Hippocampal formation (tissue), 2 donors: ENCODE results near the gene NBEAL2.
A peak's percentile ranks its signal among the peaks of the same experiment; 100 is the strongest.

Source experiments
- DNase-seq, 2 donors: peaks; one replicate each; lab custom pipeline; 2025; lab: John Stamatoyannopoulos, UW

Gene NBEAL2, protein sequence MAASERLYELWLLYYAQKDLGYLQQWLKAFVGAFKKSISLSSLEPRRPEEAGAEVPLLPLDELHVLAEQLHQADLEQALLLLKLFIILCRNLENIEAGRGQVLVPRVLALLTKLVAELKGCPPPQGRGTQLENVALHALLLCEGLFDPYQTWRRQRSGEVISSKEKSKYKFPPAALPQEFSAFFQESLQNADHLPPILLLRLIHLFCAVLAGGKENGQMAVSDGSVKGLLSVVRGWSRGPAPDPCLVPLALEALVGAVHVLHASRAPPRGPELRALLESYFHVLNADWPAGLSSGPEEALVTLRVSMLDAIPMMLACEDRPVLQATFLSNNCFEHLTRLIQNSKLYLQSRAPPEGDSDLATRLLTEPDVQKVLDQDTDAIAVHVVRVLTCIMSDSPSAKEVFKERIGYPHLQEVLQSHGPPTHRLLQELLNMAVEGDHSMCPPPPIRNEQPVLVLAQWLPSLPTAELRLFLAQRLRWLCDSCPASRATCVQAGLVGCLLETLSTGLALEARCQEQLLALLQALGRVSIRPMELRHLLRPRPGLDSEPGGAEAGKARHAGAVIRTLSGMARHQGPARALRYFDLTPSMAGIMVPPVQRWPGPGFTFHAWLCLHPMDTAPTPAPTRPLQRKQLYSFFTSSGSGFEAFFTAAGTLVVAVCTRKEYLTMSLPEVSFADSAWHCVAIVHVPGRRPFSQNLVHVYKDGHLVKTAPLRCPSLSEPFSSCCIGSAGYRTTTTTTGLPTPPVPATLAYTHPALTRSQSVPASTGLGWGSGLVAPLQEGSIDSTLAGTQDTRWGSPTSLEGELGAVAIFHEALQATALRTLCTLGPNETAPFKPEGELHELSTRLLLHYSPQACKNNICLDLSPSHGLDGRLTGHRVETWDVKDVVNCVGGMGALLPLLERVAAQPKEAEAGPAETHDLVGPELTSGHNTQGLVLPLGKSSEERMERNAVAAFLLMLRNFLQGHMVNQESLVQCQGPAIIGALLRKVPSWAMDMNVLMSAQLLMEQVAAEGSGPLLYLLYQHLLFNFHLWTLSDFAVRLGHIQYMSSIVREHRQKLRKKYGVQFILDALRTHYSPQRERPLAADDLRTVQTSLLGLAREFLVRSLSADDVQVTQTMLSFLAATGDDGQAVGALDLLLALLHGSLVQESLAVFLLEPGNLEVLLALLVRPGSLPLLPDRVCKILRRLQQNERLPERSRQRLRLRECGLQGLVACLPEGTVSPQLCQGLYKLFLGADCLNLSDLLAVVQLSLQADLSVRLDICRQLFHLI (N-terminal part only)

DNA sequence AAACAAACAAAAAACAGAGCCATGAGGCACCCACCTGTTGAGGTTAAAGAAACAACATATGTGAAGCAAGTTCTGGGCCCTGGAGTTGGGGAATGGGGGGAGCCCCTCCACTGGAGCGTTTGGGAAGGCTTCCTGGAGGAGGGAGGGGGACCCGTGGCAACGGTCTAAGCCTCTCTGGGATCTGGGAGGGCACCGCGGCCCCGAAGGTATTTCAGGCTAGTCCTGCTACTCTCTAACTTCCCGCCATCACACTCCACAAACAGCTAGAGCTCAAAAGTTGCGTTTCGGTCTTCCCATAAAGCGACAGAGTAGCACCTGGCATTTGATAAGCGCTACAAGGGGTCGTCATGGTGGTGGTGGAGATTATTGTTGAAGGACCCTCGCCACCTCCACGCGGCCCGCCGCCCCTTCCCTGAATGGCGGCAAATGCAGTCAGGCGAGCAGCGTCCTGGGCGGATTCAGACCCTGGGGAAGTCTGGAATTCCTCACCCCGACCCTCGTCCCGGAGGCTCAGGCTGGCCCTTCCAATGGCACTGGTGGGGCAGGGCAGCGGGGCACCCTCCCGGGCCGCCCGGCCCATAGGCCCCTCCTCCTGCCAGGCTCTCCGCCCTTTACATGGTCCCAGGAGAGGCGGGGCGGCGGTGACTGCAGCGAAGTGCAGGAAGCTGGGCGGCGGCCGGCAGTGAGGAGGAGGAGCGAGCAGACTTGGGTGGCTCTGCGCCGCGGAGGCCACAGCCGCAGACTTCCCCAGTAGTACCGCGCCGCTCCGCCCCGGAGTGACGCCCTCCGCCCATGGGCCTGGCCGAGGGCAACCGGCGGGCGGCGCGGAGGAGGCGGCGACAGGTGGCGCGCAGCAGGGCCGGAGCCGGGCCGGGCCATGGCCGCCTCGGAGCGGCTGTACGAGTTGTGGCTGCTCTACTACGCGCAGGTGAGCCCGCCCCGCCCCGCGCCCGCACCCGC, at the start of gene NBEAL2:
NBEAL2 (plus strand) TSS at position 682 of the 960 bp plus-strand sequence; CDS start at position 878, 196 bp downstream.
- peak; percentile 63 to 74 for DNase-seq

DNA sequence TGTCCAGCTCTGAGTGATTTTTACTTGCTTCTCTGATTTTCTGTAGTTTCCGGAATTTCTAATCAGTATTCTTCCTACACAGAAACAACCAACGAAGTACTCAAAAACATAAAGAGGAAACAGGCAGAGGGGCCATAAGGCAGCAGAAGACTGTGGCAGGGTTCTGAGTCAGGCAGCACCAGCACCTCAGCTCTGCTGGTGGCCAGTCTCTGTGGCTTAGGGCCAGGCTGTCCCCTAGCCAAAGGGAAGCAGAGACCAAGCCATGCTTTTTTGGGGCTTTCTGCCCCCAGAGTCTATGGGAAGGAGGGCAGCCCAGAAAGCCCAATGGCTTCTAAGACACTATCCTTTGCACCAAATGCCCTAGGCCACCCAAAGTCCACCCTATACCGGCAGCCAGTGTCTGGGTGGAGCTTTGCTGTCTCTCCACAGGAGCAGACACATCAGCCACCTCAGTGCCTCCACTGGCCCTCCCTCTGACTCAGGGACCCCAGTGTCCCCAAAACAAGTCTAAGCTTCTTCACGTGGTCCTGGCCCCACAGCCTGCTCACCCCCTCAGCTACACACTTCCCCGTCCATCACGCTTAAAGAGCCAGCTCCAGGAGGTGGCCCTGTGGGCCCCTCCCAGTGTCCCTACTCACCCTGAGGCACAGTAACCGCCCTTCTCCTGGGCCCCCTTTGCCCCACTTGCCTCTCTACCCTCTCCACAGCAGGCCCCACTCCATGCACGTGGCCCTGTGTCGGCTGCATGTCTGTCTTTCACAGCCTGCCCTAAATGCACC, 49.1 kb upstream of the NBEAL2 start:
- peak in 1 of 2 donors; percentile 20 for DNase-seq

DNA sequence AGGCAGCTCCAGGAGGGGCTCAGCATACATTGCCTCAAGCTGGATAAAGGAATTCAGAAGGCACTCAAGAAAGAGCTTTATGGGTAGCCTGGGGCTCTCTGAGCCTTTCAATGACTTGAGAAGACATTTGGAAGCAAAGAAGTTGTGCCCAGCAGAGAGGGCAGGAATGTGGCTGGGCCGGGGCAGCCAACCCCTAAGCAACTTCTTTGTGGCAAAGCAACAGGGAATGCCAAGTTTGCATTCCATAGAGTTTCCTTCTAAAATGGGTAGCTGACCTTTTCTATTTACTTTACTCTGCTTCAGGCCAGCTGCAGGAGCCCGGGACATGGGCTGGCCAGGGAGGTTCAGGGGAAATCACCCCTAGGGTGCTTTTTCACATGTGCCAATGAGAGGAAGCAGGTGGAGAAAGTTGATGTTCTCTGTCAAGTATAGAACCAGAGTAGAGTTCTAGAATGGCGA, 48.5 kb upstream of the NBEAL2 start:
- no peak for DNase-seq

DNA sequence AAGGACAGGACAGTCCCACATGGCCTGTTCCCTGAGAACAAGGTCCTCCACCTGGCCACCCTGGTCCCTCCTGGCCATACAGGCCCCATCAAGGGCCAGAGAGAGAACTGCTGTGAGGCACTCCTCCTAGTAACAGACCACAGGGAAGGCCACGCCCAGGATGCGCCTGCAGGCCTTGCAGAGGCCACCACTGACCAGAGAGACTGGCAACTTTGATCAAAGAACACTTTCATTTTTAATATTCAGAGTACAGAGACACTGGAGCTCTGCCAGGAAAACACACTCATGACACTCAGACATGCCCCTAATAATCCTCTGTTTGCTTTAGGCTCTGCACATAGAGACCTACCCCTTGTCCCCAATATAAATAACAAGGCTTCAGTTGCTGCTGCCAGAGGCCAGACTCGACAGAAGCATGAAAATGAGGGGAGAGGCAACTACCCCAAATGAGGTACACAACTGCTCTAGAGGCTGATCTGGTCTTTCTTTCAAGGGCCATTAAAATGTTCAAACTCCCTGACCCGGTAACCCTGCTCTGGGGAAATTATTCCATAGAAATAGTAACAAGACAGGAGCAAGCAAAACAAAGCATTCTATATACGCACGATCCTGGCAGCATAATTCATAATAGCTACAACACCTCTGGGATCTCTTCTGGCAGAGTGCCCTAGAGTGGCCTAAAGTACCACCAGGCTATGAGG, 47.7 kb upstream of the NBEAL2 start:
- DNase-seq, result no peak

DNA sequence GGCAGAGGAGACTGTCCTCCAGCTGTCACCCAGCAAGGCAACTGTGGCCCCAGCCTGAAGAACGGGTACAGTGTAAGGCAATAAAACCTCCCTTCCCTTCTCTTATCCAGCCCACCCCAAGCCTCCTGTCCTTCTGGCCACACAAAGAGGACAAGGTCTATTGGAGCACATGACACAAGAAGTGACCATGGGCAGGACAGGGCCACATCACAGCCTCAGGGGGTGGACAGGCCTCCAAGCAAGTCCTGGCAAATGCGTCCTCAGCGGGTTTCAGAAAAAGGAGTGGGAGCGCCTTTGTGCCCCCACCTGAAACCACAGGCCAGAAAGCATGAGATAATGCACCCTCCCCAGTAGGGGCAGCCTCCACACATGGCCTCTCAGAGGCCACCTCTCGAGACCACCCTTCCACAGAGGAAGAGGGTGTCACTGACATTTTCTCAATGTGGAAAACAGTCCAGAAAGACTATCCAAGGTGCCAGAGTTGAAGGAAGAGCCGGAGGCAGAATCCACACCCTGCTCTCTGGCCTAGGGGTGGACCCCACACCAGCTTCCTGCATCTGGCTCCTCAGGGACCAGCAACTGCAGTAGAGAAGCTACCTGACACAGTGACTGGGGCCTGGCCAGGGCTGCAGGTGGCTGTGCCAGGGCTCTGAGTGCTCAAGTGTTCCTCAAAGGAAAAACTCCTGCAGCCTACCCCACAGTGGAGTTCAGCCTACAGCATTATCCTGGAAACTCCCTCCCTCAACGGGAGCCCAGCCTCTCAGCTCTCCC, 46.8 kb upstream of the NBEAL2 start:
- no peak for DNase-seq

DNA sequence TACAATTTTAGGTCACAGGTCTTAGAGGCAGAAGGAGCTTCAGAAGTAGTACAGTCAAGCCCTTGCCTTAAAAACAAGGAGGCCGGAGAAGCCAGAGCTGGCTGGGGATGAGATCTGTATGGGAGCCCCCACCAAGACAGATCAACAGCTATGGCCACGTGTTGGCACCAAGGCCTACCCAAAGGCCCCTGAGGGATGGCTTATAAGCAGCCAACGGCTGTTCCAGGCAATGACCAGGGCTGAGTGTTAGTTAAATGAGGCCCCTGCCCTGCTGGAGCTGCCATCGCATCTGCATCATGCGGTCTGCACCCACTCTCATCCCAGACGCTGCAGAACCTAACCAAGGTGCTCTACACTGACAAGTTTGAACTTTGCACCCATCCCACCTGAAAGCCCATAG, 46.2 kb upstream of the NBEAL2 start:
- DNase-seq, result no peak

DNA sequence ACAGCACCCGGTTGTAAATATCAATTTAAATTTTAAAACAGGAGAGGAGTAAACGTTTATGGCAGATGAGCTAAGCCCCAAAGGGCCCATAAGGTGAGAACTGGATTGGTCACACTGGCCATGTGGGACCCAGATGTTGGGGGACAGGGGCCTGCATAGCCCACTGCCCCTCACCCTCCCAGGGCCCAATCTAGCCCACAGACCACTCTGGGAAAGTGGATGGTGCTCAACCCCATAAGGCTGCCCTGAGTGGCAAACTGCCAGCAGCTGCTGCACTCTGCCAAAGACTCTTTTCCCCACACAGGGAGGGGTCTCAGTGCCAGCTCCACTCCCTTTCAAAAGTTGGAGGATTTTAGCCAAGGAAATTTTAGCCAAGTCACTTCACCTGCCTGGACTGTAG, 45.4 kb upstream of the NBEAL2 start:
- DNase-seq, result no peak

DNA sequence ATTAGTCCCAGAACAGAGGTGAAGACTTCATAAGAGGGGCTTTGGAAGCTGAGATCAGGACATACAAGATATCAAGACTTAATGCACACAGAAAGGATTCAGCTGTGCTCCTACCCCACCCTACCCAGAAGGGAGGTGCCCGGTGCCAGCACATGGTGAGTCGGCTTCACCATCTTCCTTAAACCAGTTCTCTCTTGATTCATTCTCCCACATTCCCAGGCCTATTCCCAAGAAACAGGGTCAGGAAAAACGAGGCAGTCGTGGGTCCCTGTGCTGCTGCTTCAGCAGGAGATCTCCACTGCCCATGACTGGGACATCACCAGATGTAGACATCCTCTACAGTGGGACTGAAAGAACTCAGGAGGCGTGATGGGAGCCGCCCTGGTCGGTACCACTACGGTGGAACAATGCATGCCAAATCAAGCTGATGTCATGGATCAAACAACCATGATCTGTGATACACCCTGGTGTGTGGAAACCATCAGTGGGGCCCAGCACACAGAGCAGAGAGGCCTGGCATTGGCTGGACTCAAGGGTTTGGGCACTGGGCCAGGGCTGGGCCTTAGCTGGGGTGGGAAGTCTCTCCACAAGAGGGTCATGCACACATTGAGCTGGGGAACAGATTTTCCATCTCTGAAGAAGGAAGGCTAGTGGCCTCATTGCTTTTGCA, 44.8 kb upstream of the NBEAL2 start:
- DNase-seq, result no peak

DNA sequence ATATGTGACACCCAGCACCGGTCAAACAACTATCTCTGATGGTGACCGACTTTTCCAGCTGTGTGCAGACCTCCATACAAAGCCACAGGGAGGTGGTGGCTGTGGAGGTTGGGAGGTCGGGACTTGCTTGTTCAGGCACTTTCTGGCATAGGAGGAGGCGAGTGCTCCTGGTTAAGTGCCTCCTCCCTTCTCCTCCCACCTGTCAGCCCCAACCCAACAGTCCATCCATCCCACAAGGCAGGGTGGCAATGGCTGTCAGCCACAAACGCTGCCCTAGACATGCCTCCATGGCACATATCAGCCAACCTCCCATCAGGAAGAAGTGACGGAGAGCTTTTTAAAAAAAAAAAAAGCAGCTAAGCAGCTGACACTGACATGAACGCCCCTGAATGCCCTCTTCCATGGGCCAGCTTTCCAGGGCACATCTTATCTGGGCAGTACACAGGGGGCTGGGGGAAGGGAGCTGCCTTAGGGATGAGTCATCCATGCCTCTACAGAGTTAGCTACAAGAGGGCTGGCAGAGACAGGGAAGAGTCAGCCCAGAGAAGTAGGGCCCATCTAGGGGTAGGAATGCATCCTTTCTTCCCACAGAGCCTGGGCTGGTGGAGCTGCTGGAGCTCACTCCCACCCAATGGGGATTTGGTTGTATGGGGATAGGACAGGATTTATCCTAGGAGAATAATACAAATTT, 44.2 kb upstream of the NBEAL2 start:
- no peak for DNase-seq

DNA sequence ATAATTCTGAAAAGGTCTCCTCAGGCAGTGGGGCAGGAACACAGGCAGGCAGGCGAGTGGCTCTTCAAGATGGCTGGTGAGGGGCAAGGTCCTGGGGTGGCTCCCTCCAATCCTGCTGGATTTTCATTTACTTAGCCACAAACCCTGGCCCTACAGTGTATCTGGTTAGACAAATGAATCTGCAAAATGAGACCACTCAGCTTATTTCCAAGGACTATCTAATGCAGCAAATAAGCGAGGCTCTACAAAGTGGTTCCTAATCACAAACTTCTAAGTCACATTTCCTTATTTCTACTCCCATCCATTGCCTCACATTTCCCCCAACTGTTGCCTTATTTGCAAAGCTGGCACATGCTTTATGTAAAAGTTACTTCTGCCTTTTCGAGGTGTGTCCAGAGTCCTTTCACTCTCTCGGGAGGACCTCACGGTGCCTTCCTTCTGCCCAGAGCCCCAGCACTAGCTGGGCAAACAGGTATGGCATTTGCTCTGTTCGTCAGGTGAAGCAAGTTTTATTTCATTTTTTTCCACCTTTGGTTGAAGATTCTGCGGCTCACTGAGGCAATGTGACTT, 43.4 kb upstream of the NBEAL2 start:
- no peak for DNase-seq

DNA sequence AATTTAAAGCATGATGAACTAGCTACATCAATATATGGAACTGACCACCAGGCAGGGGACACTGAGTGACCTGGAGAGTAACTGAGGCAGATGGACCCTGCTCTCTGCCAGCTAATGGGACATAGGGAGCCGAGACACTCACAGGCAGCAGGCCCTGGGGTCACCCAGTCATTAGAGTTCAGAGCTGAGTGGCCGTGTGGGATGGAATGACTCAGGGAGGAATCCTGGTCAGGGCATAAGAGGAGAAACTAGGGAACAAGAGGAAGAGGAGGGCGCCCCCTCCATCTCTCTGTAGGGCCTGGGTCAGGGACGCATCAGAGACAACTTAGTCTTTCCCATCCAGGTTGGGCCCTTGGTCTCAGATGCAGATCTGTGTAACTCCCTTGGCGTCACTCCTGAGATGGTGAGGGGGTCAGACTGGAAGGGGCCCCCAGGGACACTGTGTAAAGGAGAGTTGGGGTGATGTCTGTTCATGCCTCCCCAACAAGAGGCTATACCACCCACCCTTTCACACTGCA, 42.7 kb upstream of the NBEAL2 start:
- no peak for DNase-seq

DNA sequence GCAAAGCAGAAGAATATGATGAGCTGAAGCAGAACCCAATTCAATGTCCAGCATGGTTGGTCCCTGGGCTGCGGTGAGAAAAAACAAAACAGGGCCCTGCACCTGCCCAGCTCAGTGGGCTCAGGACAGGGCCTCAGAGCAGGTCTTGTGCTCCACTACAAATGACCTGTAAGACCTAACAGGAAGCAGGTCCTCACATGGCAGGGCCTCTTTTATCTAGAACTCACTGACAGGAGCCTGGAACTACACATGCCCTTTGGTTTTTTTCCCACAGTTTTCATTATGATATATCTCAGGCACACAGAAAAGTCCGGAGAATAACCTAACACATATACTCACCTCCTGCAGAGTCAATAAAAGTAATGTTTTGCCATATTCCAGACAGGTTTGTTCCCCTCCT, 41.3 kb upstream of the NBEAL2 start:
- no peak for DNase-seq

DNA sequence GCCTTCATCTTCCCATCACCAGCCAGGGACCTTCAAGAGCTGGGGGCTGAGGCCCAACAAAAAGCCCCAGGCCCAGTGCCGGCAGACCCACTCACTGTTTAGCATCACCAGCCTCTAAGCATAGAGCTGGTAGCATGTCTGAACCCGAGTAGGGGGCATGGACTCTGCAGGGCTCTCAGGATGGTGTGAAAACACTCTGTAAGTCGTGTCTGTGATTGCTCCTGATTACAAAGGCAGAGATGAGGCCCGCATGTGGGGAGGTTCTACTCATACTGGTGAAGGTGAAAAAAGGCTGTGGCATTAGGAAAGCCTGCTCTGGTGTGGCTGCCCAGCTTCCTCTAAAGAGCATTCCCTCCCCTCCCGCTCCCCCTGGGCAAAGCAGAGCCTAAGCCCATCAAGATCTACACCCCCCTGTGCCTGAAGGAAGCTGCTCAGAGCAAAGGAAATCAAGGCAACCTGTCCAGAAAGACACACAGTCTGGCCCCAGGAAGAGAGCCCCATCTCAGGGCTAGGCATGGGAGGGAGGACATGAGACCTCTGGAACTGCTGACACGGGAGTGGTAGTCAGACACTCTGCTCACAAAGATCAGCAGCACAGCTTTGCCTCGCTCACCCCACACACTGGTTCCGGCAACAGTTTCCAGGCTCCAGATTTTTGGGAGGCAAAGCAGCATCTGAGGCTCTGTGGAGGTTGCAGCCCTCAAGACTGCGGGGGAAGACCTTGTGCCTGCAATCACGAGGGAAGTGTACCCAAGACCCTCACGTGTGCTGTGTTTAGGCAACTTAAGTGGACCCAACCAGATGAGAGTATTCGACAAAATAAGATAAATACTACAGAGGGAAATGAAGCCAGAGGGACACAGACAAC, 39.7 kb upstream of the NBEAL2 start:
- no peak for DNase-seq

DNA sequence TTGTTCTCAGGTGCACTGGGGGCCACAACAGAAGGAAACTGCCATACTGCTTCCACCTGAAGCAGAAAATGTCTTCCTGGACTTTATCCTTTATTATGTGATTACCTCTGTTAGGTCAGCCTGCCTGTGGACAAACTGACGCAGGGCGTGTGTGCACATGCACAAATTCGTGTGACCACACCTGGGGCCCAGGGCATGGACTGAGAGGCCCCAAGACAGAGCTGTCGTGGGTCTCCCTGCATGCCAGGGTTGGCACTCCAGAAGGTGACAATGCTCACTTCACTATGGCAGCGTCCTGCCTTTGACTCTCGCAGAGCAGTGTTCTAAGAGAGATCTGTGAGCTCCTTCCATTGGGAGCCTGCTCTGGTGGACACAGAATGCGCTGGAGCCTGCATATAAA, 37.4 kb upstream of the NBEAL2 start:
- no peak for DNase-seq

DNA sequence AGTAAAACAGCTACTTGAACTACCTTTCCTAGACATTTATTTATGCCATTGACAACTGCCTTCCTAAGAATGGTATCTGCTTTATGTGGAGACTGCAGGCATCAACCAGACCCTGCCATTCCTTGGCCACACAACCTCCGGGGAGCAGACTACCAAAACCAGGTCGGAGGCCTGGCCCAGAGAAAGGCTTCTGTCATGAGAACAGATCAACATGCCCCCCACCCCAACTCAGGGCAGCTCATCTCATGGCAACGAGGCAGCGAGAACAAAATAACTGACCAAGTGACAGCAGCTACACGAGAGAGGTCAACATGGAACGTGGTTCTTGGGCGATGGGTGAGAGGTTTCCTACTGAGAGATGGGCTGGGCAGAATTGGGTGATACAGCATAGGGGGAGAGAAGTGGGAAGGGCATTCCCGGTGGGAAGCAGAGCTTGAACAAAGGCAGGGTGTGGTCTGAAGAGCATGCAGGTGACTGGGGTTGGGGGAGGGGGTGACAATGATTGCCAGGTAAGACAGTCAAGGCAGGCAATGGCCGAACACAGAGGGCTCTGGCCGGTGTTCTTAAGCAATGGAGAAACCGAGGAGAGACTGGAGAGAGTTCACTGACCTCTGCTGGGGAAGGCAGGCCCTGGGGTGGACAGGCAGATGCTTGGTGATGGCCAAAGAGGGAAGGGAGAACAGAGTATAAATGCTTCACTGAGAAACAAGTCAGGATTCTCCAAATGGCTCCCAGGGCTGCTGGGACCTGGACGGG, 36.8 kb upstream of the NBEAL2 start:
- no peak for DNase-seq
